Thyroid gland (tissue), 4 donors: Measurements from ENCODE around the gene NME8.

Experiments used
- CTCF ChIP-seq, 6 experiments: fragments of 200-600 bp in 3 of 6; fragments of 450-650 bp in 3 of 6; sonication (generic) in 3 of 6; IDR thresholded peaks; one replicate each; pipeline ENCODE4 v1.5.1; 2016 to 2019; ENCODE audit warnings: antibody characterized with exemption in 6 of 6, mild to moderate bottlenecking in 2 of 6, inconsistent platforms in 1 of 6, moderate library complexity in 1 of 6
- POLR2A ChIP-seq, 2 donors: fragments of 450-650 bp; IDR thresholded peaks; one replicate each; pipeline ENCODE4 v1.6.1; 2017; ENCODE audit warnings: antibody characterized with exemption in 2 of 2, mild to moderate bottlenecking in 2 of 2, moderate library complexity in 1 of 2

- TF ChIP-seq CTCF (IDR thresholded peaks at IDR 0.05) (no peak), POLR2A (IDR thresholded peaks at IDR 0.05) (no peak)
Observed at GRCh38 chr7:37817996-37818720, 30.2 kb upstream of the NME8 start.
